GM18870 (cell line): Measurements from ENCODE around the gene GMFB.
A peak's percentile ranks its signal among the peaks of the same experiment; 100 is the strongest.

ENCODE experiments used
- ATAC-seq: cut with Tn5 transposase; IDR thresholded peaks from one replicate; pipeline ENCODE4 v1.9.1; 2021; ENCODE audit warnings: moderate library complexity; ENCODE audit not compliant: unreplicated experiment

GMFB gene

GRCh38 chr14:54493293-54493692 is 4.5 kb upstream of the GMFB start:
- ATAC-seq, result no peak

DNA sequence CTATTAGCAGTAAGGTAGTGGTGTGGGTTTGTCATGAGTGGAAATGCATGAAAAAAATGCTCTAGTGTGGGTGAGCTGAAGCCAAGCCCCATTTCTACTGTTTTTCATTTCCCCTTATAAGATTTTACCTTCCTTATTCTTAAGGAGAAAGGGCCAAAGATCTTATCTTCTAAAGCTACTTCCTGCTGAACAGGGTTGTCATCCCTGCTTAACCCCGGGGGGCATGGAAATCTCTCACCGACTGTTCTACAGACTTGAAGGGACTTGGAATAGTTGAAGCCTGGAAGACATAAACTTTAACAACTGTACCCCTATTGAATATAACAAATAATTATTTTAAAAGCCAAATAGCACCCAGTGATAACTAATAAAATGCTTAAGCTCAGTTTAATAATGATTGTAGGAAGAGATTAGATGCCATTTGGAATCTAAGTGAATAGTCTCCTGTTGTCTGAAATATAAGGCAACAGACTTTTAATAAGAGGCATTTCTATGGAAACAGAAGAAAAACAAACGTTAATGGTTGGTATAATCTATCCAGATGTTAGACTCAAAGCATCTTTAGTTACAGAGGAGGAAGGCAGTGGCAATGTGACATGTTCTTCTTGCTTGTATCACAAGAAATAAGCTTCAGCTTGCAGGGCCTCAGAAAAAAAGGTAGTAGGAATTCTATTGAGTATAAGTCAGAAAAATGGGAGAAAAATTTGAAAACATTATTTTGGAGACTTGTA is 1.8 kb upstream of the GMFB start:
- ATAC-seq, result no peak

DNA sequence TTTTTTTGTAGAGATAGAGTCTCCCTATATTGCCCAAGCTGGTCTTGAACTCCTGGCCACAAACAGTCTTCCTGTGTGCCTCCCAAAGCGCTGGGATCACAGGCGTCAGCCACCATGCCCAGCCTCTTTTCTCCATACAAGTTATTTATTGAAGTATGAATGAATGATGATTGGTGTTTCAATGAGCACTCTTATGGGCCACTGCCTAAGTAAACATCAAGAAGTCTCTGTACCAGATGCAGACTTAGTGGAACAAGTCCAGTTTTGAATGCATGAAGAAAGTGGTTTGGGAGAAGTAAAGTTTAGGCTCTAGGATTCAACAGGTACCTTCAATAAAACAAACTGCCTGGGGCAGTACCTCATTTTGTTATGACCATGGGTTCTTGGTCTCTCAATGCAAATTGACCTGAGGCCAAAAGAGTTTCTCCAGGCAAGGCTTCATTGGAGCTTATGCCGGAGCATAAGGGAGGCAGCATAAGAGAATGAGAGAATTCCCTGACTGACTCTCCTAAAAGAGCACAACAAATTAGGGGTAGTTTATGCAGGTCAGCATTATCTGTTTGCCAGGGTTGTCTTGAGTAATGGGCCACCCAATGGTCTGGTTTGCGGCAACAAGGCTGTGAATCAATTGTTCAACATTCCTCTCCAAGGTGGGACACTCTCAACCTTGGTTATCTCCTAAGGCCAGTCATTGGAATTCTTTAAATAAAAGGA is 1.1 kb upstream of the GMFB start:
- no peak for ATAC-seq

DNA sequence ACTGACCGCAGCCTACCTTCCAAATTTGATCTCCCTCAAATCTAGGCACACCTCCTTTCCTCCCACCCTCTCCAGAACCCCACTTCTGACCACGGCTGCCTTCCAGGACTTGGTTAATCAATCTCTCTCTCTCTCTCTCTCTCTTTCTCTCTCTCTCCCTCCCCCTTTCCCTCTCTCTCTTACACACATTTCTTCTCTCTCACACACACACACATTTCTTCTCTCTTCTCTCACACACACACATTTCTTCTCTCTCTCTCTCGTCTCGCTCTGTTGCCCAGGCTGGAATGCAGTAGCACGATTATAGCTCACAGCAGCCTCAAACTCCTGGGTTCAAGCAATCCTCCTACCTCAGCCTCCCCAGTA is 521 bp upstream of the GMFB start:
- peak; percentile 16 for ATAC-seq

GRCh38 chr14:54488318-54488645 is 498 bp downstream of the GMFB start:
- no peak for ATAC-seq

GRCh38 chr14:54487771-54488170 is 1.0 kb downstream of the GMFB start:
- no peak for ATAC-seq

- ATAC-seq, result no peak
Observed at GRCh38 chr14:54486685-54487084, 2.1 kb downstream of the GMFB start.

- no peak for ATAC-seq
Observed at GRCh38 chr14:54483846-54484245, 4.9 kb downstream of the GMFB start.

- no peak for ATAC-seq
Observed at GRCh38 chr14:54483073-54483745, 5.6 kb downstream of the GMFB start.

DNA sequence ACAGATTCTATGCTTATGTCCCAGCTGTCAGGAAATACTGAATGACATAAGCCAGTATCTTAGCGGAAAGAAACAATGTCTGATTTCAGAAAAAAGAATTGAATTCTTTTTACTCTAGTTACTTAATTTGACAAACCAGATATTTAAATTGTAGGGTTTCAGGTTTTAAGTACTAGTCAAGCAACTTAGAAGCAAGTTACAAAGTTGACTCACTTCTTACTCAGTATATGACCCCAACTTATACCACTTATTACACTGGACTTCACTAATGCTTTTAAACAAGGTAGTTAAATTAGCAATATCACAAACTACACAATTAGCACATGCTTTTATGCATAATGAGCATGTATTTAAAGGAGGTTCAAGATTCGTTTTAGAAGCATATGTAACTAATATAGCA is 7.1 kb downstream of the GMFB start:
- ATAC-seq, result no peak

GRCh38 chr14:54480830-54481562 is 7.8 kb downstream of the GMFB start:
- no peak for ATAC-seq

GRCh38 chr14:54478636-54479215 is 10.1 kb downstream of the GMFB start:
- no peak for ATAC-seq

- ATAC-seq, result no peak
Observed at GRCh38 chr14:54475911-54476310, 12.9 kb downstream of the GMFB start.

DNA sequence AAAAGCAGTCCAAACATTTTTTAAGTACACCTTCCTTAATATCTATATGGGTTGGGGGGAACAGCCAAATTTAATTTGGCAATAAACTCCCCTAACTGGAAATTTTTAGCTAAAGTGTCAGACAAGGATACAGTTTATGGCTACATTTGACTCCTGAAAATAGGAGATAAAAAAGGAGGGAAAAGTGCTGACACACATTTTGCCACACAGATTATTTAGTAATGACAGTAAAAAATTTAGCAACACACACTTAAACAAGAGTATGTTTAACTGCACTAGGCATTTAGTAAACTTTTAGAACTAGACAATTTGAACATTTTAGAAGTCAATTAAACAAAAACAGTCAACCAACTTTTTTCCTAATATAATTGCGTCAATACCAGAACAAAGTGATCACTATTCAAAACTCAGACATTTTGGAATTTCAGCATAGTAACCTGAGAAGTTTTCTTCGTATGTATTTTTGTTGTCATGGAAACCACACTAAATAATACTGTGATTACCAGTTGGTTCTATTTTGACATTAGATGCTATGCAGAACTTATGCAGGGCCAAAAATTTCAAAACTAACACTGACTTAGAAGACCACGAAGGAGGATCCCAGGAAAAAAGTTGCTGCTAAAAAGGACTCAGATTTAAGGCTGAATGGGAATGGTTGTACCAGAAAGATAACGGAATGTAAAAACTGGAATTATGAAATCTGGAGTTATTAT is 13.4 kb downstream of the GMFB start:
- ATAC-seq, result no peak

- ATAC-seq, result no peak
Observed at GRCh38 chr14:54474232-54474793, 14.5 kb downstream of the GMFB start.

GRCh38 chr14:54472315-54472714 is 16.5 kb downstream of the GMFB start:
- ATAC-seq, result no peak

DNA sequence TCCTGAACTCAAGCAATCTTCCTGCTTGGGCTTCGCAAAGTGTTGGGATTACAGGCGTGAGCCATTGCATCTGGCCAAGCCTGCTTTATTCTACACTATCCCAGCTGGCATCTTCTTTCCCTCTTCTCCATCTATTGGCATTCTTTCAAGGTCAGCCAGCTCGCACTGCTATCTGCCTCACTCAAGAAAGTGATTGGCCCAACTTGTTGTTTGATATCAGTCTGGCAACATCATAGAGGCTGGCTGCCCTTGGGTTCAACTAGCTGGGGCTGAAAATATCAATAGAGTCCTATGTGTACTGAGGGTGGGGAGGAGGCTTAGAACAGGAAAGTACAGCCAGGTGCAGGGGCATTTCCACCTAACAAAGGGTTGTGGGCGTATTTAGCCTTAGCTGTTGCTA is 17.1 kb downstream of the GMFB start:
- ATAC-seq, result no peak

- no peak for ATAC-seq
Observed at GRCh38 chr14:54470701-54471100, 18.1 kb downstream of the GMFB start.

GRCh38 chr14:54467280-54467679 is 21.5 kb downstream of the GMFB start:
- ATAC-seq, result no peak

DNA sequence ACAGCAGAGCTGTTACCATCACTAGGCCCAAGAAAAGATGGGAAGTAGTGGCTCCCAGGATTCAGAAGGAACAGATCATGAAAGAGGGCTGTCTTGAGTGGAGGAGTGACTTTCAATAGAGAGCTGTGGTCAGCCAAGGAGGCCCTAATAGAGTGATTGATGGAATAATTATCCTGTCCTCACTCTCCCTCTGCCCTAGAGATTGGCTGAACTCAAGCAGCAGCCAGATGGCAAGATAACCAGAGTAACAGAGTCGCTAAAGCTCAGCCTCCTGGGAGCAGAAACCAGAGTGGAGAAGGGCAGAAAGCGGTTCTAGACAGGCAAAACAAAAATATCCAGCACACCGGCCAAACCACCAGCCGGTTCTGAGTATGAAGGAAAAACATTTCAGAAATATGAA is 23.1 kb downstream of the GMFB start:
- no peak for ATAC-seq
